ENCODE measurements around the gene NLRP1. TPM values are rescaled to one million over a fixed set of nuclear protein-coding genes. Genes with fewer than 3 reads are reported as not detected.

The NLRP1 gene
- total RNA-seq, 2 donors from 2014 or later: 62.7 to 73.2 TPM

DNA sequence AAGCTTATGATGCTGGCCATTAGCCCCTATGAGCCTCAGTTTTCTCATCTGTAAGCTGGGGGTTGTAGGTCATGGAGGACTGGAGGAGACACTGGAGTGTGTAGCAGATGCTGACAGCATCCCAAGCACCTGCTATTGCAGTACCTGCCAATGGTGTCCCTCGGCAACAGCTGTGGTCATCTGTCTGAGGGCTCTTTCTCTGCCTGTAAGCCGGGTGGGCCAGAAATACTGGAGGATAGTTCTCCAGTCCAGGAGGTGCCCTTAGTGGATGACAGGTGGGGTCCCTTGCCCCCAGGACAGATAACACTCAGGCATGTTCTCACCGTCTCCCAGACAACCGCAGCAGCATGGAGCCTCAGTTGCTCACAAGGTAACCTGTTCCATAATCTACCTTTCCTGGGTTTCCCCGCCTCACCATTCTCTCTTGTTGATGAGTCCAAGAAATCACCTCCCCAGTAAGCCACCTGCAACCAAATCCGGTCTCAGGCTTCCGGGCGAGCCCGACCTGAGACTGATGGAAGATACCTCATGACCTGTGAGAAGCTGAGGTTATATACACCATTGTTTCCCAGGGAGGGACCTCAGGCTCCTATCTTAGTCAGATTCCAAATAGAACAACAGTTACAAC, 23.8 kb downstream of the NLRP1 start:
- DNase-seq (ENCODE audit: low spot score): no peak
- no peaks in the 10 kb centered on the region for H3K27me3 ChIP-seq (replicated peaks; ENCODE audit: insufficient read depth)
- TF ChIP-seq, protein P1, sequence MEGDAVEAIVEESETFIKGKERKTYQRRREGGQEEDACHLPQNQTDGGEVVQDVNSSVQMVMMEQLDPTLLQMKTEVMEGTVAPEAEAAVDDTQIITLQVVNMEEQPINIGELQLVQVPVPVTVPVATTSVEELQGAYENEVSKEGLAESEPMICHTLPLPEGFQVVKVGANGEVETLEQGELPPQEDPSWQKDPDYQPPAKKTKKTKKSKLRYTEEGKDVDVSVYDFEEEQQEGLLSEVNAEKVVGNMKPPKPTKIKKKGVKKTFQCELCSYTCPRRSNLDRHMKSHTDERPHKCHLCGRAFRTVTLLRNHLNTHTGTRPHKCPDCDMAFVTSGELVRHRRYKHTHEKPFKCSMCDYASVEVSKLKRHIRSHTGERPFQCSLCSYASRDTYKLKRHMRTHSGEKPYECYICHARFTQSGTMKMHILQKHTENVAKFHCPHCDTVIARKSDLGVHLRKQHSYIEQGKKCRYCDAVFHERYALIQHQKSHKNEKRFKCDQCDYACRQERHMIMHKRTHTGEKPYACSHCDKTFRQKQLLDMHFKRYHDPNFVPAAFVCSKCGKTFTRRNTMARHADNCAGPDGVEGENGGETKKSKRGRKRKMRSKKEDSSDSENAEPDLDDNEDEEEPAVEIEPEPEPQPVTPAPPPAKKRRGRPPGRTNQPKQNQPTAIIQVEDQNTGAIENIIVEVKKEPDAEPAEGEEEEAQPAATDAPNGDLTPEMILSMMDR (IDR thresholded peaks at IDR 0.05): no peak
- no peak overlapping the region for H3K27ac ChIP-seq
- H3K9me3 ChIP-seq: no peaks in the 10 kb centered on the region
- ATAC-seq (ENCODE audit: insufficient number of reproducible peaks, low FRiP score, low read depth): no peak
- H3K36me3 ChIP-seq: peaks cover 25% of the 10 kb centered on the region
- H3K4me3 ChIP-seq: no peak overlapping the region
- peaks cover 0 to 4% of the 10 kb centered on the region in 2 donors for H3K4me1 ChIP-seq (ENCODE audit: control insufficient read depth in 1 of 2, low read depth in 2 of 2)

DNA sequence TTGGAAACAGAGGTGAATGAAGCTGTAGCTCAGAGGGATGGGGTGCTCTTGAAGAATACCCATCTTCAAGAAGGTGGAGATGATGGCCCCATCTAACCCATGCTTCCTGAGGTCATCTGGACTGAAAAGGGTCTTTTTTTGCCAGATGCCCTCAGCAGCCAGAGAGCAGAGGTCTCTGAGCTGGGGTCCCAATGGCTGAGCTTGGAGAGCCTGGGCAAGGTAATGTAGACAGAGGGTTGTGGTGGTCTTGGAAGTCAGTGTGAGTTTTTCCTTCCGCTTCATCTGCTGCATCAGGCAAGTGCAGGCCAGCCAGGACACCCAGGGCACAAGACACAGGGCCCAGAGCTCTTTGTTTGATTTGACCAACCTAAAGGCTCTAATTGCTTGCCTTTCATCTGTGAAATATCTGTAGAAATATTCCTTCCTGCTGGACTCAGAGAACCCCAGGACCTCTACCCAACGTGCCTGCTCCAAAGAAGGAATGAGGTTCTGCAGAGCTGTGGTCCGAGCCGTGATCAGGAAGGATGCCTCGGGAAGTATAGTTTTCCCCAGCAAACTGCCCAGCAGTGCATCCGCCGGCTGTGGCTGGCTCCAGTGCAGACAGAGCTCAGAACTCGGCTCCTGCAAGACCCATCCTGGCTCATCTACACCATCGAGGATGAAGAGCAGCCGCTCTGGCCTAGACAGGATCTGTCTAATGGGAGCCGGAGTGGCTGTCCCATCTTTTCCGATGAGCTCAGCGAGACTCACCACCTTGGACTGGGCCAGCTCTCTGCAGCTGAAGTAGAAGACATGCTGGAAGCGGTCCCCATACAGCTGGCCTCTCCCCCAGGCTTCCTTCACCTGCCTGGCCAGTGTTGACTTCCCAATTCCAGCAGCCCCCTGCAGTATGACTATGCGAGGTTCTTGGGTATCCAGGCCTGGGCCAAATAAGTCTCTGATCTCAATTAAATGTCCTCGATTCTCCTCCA, 25.2 kb downstream of the NLRP1 start:
- Histone ChIP-seq H3K27ac (no peak overlapping the region), H3K9me3 (no peaks in the 10 kb centered on the region), H3K4me3 (no peak overlapping the region), H3K27me3 (replicated peaks; ENCODE audit: insufficient read depth) (no peaks in the 10 kb centered on the region), H3K36me3 (peaks cover 29% of the 10 kb centered on the region), H3K4me1 (ENCODE audit: control insufficient read depth in 1 of 2, low read depth in 2 of 2) (peaks cover 0 to 4% of the 10 kb centered on the region in 2 donors)
- ATAC-seq (ENCODE audit: insufficient number of reproducible peaks, low FRiP score, low read depth): no peak
- TF ChIP-seq, protein P1 (IDR thresholded peaks at IDR 0.05): no peak
- no peak for DNase-seq (ENCODE audit: low spot score)

DNA sequence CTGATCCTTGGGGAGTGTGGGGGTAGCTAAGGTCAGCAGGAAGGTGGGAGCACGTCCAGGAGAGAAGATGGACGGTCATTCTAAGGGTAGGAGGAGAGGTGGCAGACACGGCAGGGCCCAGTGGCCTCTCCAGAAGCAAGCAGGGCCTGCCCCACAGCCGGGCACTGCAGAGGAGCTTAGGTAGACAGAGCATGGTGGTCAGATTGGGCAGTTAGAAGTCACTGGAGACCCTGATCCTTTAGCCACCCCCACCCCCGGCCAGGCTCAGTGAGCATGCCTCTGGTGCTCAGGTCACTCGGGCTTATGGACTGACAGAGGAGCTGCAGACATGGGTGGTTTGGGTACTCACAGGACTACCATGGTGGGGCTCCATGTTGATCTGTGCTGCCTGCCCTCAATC, 26.3 kb downstream of the NLRP1 start:
- H3K36me3 ChIP-seq: peaks cover 34% of the 10 kb centered on the region
- no peak for ATAC-seq (ENCODE audit: insufficient number of reproducible peaks, low FRiP score, low read depth)
- no peak for DNase-seq (ENCODE audit: low spot score)

DNA sequence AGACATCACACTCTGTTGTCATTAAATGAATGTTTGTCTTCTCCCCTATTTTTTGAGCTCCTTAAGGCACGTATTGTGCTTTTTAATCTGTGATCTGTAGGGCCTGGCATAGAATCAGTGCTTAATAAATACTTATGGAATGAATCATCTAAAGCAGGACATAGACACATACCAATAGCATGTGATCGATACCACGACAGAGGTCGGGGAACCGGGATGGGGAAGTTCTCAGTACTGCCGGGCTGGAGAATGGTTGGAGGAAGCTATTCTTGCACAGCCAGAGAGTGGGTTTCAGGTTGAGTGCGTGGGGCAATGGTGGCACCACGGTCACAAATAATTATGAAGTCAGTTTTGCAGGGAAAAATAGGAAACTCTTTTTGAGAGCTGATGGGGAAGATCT, 26.8 kb downstream of the NLRP1 start:
- H3K9me3 ChIP-seq: no peaks in the 10 kb centered on the region
- H3K27me3 ChIP-seq (replicated peaks; ENCODE audit: insufficient read depth): no peaks in the 10 kb centered on the region
- DNase-seq (ENCODE audit: low spot score) (no peak), ATAC-seq (ENCODE audit: insufficient number of reproducible peaks, low FRiP score, low read depth) (no peak)
- H3K4me3 ChIP-seq: no peak overlapping the region
- H3K36me3 ChIP-seq: peaks cover 34% of the 10 kb centered on the region
- no peak overlapping the region for H3K27ac ChIP-seq
- peaks cover 0 to 4% of the 10 kb centered on the region in 2 donors for H3K4me1 ChIP-seq (ENCODE audit: control insufficient read depth in 1 of 2, low read depth in 2 of 2)
- TF ChIP-seq, protein P1 (IDR thresholded peaks at IDR 0.05): no peak

More for the DNA sequence above, 26.3 kb downstream of the NLRP1 start:
- Histone ChIP-seq H3K4me3 (no peak overlapping the region), H3K27ac (no peak overlapping the region), H3K9me3 (no peaks in the 10 kb centered on the region), H3K27me3 (replicated peaks; ENCODE audit: insufficient read depth) (no peaks in the 10 kb centered on the region), H3K4me1 (ENCODE audit: control insufficient read depth in 1 of 2, low read depth in 2 of 2) (peaks cover 0 to 4% of the 10 kb centered on the region in 2 donors)
- TF ChIP-seq, protein P1 (IDR thresholded peaks at IDR 0.05): no peak

GRCh38 chr17:5555254-5555653, 29.1 kb downstream of the NLRP1 start:
- no peak for DNase-seq (ENCODE audit: low spot score)
- H3K36me3 ChIP-seq: peaks cover 33% of the 10 kb centered on the region

More at GRCh38 chr17:5555254-5555653, 29.1 kb downstream of the NLRP1 start:
- Histone ChIP-seq H3K9me3 (no peaks in the 10 kb centered on the region), H3K27me3 (replicated peaks; ENCODE audit: insufficient read depth) (no peaks in the 10 kb centered on the region), H3K27ac (no peak overlapping the region), H3K4me1 (ENCODE audit: control insufficient read depth in 1 of 2, low read depth in 2 of 2) (peaks cover 0 to 4% of the 10 kb centered on the region in 2 donors), H3K4me3 (no peak overlapping the region)
- TF ChIP-seq, protein P1 (IDR thresholded peaks at IDR 0.05): no peak
- no peak for ATAC-seq (ENCODE audit: insufficient number of reproducible peaks, low FRiP score, low read depth)

All from thoracic aorta (tissue), 2 donors.